Caki2 (cell line): ENCODE results near the gene TP53. TPM values are rescaled to one million over a fixed set of nuclear protein-coding genes. Genes with fewer than 3 reads are reported as not detected.

Experiments used
- DNase-seq: peaks from one replicate; pipeline ENCODE4 v3.0.0-alpha.2; 2015; ENCODE audit warnings: low read depth
- in situ Hi-C: cut with HindIII; loops from 2 replicates; pipeline ENCODE4 v1.10.0; 2016; ENCODE audit warnings: low sequenced_read_pairs, low pct_unique_long_range_greater_than_20kb, mixed read lengths
- total RNA-seq: library from RNA; depleted of rRNA; stranded (reverse); fragments of >200 nt; shearing (Covaris generic); gene quantifications from 2 replicates; pipeline ENCODE4 v1.2.3, GENCODE V29; 2014; ENCODE audit warnings: low replicate concordance; rRNA removed

TP53 gene
- 24.4 and 27.3 TPM in 2 replicates for total RNA-seq

DNA sequence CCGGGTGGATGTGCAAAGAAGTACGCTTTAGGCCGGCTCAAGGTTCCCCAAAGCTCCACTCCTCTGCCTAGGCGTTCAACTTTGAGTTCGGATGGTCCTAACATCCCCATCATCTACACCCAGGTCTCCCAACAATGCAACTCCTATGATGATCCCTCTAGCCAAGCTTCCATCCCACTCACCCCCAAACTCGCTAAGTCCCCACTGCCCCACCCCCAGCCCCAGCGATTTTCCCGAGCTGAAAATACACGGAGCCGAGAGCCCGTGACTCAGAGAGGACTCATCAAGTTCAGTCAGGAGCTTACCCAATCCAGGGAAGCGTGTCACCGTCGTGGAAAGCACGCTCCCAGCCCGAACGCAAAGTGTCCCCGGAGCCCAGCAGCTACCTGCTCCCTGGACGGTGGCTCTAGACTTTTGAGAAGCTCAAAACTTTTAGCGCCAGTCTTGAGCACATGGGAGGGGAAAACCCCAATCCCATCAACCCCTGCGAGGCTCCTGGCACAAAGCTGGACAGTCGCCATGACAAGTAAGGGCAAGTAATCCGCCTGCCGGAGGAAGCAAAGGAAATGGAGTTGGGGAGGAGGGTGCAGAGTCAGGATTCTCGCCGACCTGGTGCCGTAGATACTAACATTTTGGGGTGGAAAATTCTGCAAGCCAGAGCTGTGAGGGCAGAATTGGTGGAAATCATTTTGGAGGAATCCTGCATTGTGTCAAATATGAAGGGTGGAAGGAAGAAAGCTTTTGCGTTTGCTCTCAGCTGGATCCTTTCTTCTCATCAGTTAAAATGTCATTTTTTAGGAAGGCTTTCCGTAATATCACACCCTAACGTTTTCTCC lies at the start of gene TP53:
TSS of gene TP53 (minus strand) at position 419 of the 836 bp plus-strand sequence. CDS start 10,896 bp downstream, outside the sequence.
- peak; percentile 84 for DNase-seq
- in situ Hi-C loops = no loop called here

GRCh38 chr17:7732981-7733539 lies 45.8 kb upstream of the TP53 start:
- in situ Hi-C loops = no loop called here
- DNase-seq = no peak

DNA sequence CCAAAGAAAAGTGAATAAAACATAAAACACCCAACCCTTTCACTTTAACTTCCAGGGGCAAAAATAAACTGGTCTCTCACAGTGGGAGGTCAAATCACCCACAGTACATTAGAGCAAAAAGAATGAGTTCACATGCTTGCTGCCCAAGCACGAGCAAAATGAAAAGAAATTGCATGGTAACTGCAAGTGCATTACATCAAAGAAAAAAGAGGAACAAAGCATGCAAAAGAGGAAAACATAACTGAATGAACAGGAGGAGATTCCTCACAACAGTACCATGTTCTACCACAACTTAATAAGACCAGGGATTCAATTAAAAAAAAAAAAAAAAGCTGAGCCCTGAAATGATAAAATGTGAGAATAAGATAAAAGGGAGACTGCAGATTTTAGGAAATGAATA lies 42.5 kb upstream of the TP53 start:
- DNase-seq = no peak
- in situ Hi-C loops = no loop called here

GRCh38 chr17:7727886-7728285 lies 40.6 kb upstream of the TP53 start:
- in situ Hi-C loops = no loop called here
- DNase-seq = no peak

GRCh38 chr17:7721612-7722011 lies 34.3 kb upstream of the TP53 start:
- DNase-seq = no peak
- in situ Hi-C loops = no loop called here

DNA sequence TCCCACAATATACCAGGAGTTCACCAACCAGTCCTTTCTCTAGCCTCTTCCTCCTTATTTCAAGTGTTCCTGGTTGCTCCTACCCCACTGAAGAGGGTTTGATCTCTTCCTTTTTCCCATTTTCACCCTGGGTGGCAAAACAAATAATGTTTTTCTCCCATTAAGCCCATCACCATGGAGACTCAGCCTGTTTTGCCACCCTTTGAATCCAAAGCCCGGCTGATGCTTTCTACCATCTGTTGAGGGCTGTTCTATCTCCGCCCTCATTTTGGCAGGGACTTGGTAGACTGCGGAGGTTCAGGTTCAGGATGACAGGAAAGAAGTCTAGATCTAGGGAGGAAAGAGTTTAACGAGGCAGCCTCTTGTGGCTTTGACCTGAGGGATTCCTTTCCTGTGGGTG lies 32.8 kb upstream of the TP53 start:
- no peak for DNase-seq
- in situ Hi-C loops = no loop called here

DNA sequence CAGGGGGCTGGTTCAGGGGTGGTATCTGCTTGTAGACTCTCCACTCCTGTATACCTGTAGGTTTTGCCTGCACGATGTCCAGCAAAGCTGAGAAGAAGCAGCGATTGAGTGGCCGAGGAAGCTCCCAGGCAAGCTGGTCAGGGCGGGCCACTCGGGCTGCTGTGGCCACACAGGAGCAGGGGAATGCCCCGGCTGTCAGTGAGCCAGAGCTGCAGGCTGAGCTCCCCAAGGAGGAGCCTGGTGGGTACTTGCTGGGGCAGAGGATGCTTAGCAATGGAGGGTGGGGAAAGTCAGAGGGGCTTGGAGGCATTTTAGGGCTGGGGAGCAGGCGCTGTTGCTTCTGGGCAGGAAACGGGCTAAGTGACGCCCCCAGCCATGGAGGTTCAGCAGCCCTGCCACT lies 32.4 kb upstream of the TP53 start:
- in situ Hi-C loops = no loop called here
- no peak for DNase-seq

GRCh38 chr17:7717756-7718350 lies 30.6 kb upstream of the TP53 start:
- in situ Hi-C loops = no loop called here
- DNase-seq = no peak

GRCh38 chr17:7716901-7717755 lies 29.8 kb upstream of the TP53 start, which contains the start of gene DNAH2:
Gene DNAH2, plus strand, starts transcription at chr17:7717744. Its CDS starts 1,991 bp downstream, at chr17:7719735.
- in situ Hi-C loops = no loop called here
- DNase-seq = peak; percentile 85

DNA sequence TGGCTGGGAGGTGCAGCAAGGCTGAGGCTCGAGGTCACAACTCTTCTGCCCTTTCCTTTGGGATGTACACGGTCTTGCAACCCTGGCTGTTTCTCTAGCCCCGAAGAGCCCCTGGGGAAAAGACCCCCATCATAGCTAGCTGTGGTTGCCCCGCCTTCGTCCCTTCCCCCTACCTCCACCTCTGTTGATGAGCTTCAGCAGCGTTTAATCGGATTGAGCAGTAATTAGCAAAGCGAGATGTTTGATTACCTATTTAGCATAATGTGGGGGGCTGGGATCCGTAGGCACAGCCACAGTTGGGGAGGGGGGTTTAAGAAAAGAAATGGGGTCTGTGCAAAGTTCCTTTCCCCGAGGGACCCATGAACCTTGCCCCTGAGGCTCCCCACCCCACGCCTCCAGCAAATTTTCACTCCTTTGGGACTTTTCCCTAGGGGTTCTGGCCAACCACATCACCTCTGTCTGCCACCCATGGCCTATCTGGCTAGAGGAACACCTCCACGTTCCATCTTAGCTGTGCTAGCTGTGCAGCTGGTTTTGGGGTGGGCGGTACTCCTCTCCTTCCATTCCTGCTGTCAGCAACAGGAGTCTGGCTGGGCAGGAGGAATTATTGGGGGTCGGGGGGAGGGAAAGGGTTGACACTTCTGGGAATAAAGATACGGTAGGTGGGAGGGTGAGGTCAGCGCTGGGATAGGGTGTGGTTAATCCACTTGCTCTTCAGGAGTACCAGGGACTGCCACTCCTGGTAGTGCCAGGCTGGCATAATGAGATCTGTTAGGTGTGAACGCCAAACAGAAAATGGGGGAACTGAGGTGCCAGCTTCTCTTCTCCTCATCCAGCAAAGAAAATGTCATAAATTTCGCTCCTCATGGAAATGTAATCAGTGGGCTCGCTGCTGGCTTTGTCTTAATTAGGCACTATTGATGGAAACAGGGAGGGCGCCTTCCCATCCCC lies 28.9 kb upstream of the TP53 start:
- DNase-seq = no peak
- in situ Hi-C loops = no loop called here

DNA sequence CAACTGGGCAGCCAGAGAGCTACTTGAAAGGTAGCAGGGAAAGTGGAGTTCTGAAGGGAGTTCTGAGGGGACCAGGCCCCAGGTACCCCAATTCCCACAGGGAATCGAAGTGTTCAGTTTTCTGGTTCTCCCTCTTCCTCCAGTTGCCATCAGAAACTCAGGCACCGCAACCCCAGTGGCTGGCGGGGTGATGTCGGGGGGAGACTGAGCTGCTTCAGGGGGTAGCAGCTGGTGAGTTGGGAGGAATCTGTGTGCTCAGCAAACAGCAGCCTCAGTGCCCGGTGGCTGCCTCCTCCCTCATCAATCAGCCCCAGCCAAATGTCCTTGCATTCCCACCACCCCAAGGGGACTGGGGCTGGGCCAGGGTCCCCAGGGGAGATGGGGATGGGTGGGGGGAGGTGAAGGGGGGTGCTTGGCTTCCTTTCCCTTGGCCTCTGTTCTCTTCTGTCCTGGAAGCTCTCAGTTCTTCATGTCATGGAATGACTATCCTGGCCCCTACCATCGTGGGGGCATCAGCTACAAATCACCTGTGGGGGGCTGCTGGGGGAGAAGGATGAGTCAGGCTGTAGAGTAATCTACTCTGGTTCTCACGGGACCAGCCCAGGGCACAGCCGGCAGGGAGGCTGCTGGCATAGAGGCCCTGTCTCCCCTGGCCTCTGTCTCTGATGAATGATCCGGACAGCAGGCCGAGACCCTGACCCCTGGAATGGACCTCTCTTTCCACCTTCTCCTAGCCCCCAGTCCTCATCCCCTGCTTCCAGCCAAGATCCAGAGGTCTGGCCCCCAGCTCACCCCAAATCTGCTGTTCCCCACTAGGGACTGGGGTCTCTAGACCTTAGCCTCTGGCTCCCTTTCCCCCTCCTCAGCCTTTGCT lies 27.7 kb upstream of the TP53 start:
- in situ Hi-C loops = no loop called here
- DNase-seq = no peak

DNA sequence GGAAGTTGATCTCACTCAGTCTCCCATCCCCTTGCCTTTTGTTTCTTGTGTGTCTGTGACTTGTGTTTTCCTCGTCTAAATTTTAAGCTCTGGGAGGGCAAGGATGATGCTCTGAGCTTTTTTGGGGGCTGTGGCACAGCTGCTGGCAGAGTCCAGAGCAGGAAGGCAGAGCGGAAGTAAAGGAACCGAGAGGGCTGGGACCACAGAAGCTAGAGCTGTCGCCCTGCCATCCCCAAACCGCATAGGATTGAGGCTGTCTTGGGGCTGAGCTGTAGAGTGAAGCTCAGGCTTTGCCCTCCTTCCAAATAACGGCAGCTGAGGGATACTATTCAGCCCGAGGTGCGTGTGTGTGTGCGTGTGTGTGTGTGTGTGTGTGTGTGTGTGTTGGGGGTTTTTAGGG lies 26.5 kb upstream of the TP53 start:
- DNase-seq = no peak
- in situ Hi-C loops = no loop called here

DNA sequence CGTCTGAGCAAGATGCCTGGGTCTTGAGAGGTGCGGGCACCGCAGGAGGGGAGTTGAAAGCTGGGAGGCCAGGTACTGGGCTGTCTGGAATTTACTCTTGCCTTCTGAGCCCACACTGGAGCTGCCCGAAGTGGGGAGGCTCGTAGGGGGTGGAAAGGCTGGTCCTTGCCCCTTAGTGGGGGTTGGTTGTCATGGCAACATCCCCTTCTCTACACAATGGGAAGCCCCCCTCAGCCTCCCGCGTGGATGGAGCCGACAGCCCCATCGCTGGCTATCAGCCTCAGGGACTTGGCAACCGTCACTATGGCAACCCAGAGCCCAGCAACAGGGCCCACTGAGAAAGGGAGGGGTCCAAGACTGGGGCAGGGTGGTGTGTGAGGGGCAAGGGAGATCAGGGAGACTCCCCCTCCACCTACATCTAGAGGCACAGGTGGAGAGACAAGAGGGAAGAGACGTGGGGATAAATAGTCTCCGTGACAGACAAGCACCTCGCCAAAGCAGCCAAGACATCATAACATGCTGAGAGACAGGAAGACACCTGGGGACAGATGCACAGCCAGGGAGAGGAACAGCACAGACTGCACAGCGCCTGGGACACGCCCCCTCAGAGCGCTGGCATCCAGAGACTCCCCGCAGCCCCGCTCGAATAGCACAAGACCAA lies 25.0 kb upstream of the TP53 start:
- in situ Hi-C loops = no loop called here
- DNase-seq = no peak

DNA sequence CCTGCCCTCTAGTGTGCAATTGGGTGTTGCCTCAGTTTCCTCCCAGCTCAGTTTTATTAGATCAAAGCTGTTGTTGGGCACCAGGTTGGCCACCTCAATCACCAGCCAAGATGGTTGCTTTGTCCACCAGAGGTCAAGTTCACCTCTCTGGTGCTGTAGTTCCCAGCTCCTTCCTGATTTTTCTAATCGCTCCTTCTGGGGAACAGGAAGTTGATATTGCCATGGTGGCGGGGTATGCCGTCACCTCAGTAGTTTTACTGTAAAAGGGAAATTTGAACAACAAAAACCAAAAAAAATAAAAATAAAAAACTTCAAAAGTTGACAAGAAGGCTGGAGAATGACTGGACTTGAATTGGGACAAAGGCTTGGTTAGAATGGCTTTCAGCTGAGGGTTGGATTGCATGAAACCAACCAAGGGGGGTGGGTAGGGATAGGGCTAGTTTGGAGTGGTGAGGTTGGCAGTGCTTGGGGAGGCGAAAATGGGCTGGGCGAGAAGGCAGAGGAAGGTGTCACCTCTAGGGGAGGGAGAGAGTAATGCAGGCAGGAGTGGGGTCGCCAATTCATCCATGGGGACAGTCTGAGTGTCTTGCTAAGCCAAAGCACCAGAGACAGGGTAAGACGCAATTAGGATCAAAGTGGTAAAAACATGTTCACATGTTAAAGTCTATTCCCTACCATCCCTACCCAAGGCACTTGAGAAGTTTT lies 23.9 kb upstream of the TP53 start:
- in situ Hi-C loops = no loop called here
- DNase-seq = no peak

DNA sequence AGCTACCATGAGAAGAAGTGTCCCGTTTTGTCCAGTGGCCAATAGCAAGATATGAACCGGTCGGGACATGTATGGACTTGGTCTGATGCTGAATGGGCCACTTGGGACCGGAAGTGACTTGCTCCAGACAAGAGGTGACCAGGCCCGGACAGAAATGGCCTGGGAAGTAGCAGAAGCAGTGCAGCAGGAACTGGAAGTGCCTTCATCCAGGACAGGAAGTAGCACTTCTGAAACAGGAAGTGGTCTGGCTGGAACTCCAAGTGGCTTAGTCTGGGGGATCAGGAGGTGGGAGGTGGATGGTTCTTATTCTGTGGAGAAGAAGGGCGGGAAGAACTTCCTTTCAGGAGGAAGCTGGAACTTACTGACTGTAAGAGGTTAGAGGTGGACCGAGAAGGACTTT lies 23.0 kb upstream of the TP53 start:
- no peak for DNase-seq
- in situ Hi-C loops = no loop called here

DNA sequence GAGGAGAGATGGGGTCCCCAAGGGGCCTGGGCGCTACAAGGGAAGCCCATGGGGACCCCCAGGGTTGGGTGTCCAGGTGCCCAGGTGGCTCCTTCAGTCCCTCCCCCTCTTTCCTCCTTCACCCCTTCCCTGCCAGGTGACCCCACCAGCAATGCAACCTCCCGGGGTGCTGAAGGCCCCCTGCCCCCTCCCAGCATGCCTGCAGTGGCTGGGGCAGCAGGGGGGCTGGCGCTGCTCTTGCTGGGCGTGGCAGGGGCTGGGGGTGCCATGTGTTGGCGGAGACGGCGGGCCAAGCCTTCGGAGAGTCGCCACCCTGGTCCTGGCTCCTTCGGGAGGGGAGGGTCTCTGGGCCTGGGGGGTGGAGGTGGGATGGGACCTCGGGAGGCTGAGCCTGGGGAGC lies 21.7 kb upstream of the TP53 start:
- DNase-seq = no peak
- in situ Hi-C loops = no loop called here
